ENCODE data around the gene SOX6.

DNA sequence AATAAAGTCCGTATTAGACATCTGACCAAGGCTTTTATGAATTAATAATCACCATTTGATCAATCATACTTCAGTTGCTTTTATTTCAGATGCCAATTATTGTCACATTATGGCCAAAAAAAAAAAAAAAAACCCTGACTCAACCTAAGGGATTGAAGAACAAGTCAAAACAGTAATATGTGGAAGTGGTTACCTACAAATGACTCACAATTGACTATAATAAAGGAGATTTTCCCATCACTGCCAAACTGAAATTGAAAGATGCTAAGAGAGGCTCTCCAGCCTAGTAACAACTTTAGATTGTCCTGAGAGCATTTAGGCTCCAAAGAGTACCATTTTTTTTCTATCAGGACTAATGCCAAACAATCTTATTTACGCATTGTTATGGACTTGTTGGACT, 35.2 kb downstream of the SOX6 start:
- TF ChIP-seq CTCF (IDR thresholded peaks at IDR 0.05) = no peak
- no peak for TF ChIP-seq POLR2A (IDR thresholded peaks at IDR 0.05)
- TF ChIP-seq POLR2AphosphoS5 (IDR thresholded peaks at IDR 0.05) = no peak
